Neural cell (in vitro differentiated cells): ENCODE measurements around the gene UGT2A3.

Experiments
- EZH2 ChIP-seq: fragments of 200-600, 300-800 bp; shearing (Covaris generic), sonication (generic); IDR thresholded peaks from 2 replicates; pipeline ENCODE4 v1.6.1; 2014; ENCODE audit warnings: antibody characterized with exemption, low read length, borderline replicate concordance, mild to moderate bottlenecking; ENCODE audit not compliant: insufficient read depth, poor library complexity, severe bottlenecking
- MXI1 ChIP-seq: fragments of 450-650 bp; conservative IDR thresholded peaks from 2 replicates; pipeline ENCODE4 v1.6.1; 2014; ENCODE audit warnings: antibody characterized with exemption, mild to moderate bottlenecking; ENCODE audit not compliant: poor library complexity, severe bottlenecking
- RAD21 ChIP-seq: fragments of 450-650 bp; conservative IDR thresholded peaks from 2 replicates; pipeline ENCODE4 v1.6.1; 2014; ENCODE audit warnings: antibody characterized with exemption, mild to moderate bottlenecking, moderate library complexity
- TF ChIP-seq, protein P1 (sequence below): fragments of 450-650 bp; IDR thresholded peaks from 2 replicates; pipeline ENCODE4 v1.5.1; 2014; ENCODE audit warnings: antibody characterized with exemption, mild to moderate bottlenecking, moderate library complexity; ENCODE audit not compliant: poor library complexity, severe bottlenecking

DNA sequence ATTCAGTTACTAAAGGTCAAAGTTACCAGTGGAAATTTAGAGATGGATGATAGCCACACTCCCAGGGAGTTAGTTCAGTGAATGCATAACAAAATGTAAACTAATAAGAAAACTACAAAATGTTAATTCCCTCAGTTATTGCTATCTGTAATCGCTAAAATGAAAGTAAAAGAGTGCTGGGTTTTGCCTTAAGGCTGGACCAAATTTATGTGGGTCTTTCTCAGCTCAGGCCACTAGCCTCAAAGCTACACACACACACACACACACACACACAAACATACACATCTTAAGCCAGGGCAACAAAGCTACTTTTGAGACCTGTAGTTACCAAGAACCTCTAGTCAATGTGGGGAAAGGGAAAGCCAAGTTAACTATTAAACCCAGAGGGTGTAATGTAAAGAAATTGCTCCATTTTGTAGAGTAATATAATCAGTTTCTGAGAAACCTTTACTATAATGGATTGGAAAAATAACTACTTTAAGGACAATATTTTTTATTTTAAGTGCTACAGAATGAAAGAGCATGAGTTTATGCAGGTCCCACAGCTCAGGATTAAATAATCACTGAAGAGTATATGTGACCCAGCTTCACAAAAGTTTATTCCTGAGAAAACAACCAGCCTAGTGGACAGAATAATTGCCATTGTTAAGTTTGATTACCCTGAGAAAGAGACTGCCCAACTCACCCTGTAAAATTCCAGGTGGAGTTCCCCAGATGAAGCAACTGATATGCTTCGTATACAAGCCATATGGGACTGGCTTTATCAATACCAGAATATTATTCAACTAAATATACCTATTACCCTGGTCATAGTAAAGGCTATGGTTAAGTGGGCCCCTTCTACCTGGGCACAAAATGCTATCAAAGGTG is 8.9 kb upstream of the UGT2A3 start:
- TF ChIP-seq, protein P1, sequence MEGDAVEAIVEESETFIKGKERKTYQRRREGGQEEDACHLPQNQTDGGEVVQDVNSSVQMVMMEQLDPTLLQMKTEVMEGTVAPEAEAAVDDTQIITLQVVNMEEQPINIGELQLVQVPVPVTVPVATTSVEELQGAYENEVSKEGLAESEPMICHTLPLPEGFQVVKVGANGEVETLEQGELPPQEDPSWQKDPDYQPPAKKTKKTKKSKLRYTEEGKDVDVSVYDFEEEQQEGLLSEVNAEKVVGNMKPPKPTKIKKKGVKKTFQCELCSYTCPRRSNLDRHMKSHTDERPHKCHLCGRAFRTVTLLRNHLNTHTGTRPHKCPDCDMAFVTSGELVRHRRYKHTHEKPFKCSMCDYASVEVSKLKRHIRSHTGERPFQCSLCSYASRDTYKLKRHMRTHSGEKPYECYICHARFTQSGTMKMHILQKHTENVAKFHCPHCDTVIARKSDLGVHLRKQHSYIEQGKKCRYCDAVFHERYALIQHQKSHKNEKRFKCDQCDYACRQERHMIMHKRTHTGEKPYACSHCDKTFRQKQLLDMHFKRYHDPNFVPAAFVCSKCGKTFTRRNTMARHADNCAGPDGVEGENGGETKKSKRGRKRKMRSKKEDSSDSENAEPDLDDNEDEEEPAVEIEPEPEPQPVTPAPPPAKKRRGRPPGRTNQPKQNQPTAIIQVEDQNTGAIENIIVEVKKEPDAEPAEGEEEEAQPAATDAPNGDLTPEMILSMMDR: no peak
- TF ChIP-seq MXI1 (no peak), EZH2 (no peak), RAD21 (no peak)
